ENCODE data around the gene ANKFY1.

- TF ChIP-seq, protein P1, sequence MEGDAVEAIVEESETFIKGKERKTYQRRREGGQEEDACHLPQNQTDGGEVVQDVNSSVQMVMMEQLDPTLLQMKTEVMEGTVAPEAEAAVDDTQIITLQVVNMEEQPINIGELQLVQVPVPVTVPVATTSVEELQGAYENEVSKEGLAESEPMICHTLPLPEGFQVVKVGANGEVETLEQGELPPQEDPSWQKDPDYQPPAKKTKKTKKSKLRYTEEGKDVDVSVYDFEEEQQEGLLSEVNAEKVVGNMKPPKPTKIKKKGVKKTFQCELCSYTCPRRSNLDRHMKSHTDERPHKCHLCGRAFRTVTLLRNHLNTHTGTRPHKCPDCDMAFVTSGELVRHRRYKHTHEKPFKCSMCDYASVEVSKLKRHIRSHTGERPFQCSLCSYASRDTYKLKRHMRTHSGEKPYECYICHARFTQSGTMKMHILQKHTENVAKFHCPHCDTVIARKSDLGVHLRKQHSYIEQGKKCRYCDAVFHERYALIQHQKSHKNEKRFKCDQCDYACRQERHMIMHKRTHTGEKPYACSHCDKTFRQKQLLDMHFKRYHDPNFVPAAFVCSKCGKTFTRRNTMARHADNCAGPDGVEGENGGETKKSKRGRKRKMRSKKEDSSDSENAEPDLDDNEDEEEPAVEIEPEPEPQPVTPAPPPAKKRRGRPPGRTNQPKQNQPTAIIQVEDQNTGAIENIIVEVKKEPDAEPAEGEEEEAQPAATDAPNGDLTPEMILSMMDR (conservative IDR thresholded peaks at IDR 0.05; ENCODE audit: low read depth, low read length) = no peak
- TF ChIP-seq EZH2 (IDR thresholded peaks at IDR 0.05; ENCODE audit: borderline replicate concordance, low read depth, low read length, poor library complexity, severe bottlenecking) = no peak
Measured at GRCh38 chr17:4136373-4136772, 127.4 kb downstream of the ANKFY1 start.

All from A673 (cell line).